SK-N-SH treated with all-trans-retinoic acid at 6 μM for 48 hours (cell line): ENCODE data around the gene CNTN6.

ENCODE experiments used
- ATAC-seq: fragments of 200-7000 bp; cut with Tn5 transposase; 3 replicates; pipeline ENCODE4 v1.9.1; 2020; ENCODE audit warnings: mild to moderate bottlenecking, moderate library complexity
- ARNTL ChIP-seq: fragments of 450-650 bp; formaldehyde crosslinking; IDR thresholded peaks from 2 replicates; pipeline ENCODE4 v1.5.0; 2020; ENCODE audit warnings: low read depth, mild to moderate bottlenecking, moderate library complexity, borderline replicate concordance
- BACH2 ChIP-seq: fragments of 250-450 bp; sonication (Bioruptor Pico); IDR thresholded peaks from 2 replicates; pipeline ENCODE4 v1.9.0; 2021; ENCODE audit warnings: mild to moderate bottlenecking, borderline replicate concordance
- CSDC2 ChIP-seq: fragments of 250-450 bp; sonication (Bioruptor Pico); IDR thresholded peaks from 2 replicates; pipeline ENCODE4 v1.5.0; 2020; ENCODE audit warnings: mild to moderate bottlenecking, moderate library complexity
- GLIS3 ChIP-seq: fragments of 250-450 bp; sonication (Bioruptor Pico); IDR thresholded peaks from 2 replicates; pipeline ENCODE4 v1.5.0; 2020; ENCODE audit warnings: mild to moderate bottlenecking, moderate library complexity
- ISL1 ChIP-seq: fragments of 250-450 bp; sonication (Bioruptor Pico); IDR thresholded peaks from 2 replicates; pipeline ENCODE4 v2.1.2; 2022; ENCODE audit warnings: mild to moderate bottlenecking, moderate library complexity
- OSR1 ChIP-seq: fragments of 250-450 bp; sonication (Bioruptor Pico); IDR thresholded peaks from 2 replicates; pipeline ENCODE4 v1.8.0; 2022; ENCODE audit warnings: moderate library complexity, mild to moderate bottlenecking, inconsistent platforms
- PPARA ChIP-seq: fragments of 250-450 bp; sonication (Bioruptor Pico); IDR thresholded peaks from 2 replicates; pipeline ENCODE4 v1.5.0; 2020; ENCODE audit warnings: mild to moderate bottlenecking, borderline replicate concordance
- TCF4 ChIP-seq: fragments of 250-450 bp; sonication (Bioruptor Pico); IDR thresholded peaks from 2 replicates; pipeline ENCODE4 v1.8.0; 2021; ENCODE audit warnings: mild to moderate bottlenecking, moderate library complexity, borderline replicate concordance
- TOX ChIP-seq: fragments of 250-450 bp; sonication (Bioruptor Pico); IDR thresholded peaks from 2 replicates; pipeline ENCODE4 v1.8.0; 2021; ENCODE audit warnings: mild to moderate bottlenecking, moderate library complexity, borderline replicate concordance
- TSHZ2 ChIP-seq: fragments of 250-450 bp; sonication (Bioruptor Pico); IDR thresholded peaks from 2 replicates; pipeline ENCODE4 v1.5.0; 2020; ENCODE audit warnings: mild to moderate bottlenecking, moderate library complexity
- ZFP3 ChIP-seq: fragments of 250-450 bp; sonication (Bioruptor Pico); IDR thresholded peaks from 2 replicates; pipeline ENCODE4 v1.5.0; 2020; ENCODE audit warnings: mild to moderate bottlenecking, moderate library complexity
- ZFP30 ChIP-seq: fragments of 450-650 bp; formaldehyde crosslinking; IDR thresholded peaks from 2 replicates; pipeline ENCODE4 v1.5.0; 2022; ENCODE audit warnings: mild to moderate bottlenecking, moderate library complexity
- ZNF565 ChIP-seq: fragments of 450-650 bp; formaldehyde crosslinking; conservative IDR thresholded peaks from 2 replicates; pipeline ENCODE4 v1.5.0; 2020; ENCODE audit warnings: low read depth, mild to moderate bottlenecking, moderate library complexity
- ZNF8 ChIP-seq: fragments of 450-650 bp; formaldehyde crosslinking; IDR thresholded peaks from 2 replicates; pipeline ENCODE4 v1.5.0; 2020; ENCODE audit warnings: mild to moderate bottlenecking, moderate library complexity
- TF ChIP-seq, protein P1 (sequence below): fragments of 250-450 bp; sonication (Bioruptor Pico); IDR thresholded peaks from 2 replicates; pipeline ENCODE4 v1.5.1; 2020; ENCODE audit warnings: low read depth, mild to moderate bottlenecking, moderate library complexity
- TF ChIP-seq, protein P2 (sequence below): fragments of 250-450 bp; sonication (Bioruptor Pico); IDR thresholded peaks from 2 replicates; pipeline ENCODE4 v1.8.0; 2021; ENCODE audit warnings: low read depth, mild to moderate bottlenecking, moderate library complexity, borderline replicate concordance
- TF ChIP-seq, protein P3 (sequence below): fragments of 250-450 bp; sonication (Bioruptor Pico); IDR thresholded peaks from 2 replicates; pipeline ENCODE4 v1.5.1; 2021; ENCODE audit warnings: mild to moderate bottlenecking, moderate library complexity
- TF ChIP-seq, protein P4 (sequence below): fragments of 250-450 bp; sonication (Bioruptor Pico); IDR thresholded peaks from 2 replicates; pipeline ENCODE4 v1.8.0; 2020; ENCODE audit warnings: mild to moderate bottlenecking, moderate library complexity, borderline replicate concordance

Gene CNTN6

DNA sequence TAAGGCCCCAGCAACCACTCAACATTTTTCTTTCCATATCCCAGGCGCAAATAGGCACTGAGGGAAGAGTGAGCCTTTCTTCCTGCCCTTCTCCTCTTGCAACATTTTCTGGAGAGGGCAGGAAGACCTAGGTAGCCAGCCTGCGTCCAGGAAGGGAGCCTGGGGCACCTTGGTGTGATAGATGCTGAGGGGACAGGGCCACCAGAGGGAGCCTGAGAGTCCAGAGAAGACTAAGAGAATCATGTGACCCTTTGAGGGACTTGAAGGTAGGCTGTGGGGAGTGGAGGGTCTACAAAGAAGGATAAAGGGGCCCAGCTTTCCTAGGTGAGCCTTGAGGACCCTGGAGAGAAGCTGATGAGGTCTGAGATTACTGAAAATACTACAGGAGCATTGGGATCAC is 346.6 kb downstream of the CNTN6 start:
- no peak for ATAC-seq
- TF ChIP-seq, protein P1, sequence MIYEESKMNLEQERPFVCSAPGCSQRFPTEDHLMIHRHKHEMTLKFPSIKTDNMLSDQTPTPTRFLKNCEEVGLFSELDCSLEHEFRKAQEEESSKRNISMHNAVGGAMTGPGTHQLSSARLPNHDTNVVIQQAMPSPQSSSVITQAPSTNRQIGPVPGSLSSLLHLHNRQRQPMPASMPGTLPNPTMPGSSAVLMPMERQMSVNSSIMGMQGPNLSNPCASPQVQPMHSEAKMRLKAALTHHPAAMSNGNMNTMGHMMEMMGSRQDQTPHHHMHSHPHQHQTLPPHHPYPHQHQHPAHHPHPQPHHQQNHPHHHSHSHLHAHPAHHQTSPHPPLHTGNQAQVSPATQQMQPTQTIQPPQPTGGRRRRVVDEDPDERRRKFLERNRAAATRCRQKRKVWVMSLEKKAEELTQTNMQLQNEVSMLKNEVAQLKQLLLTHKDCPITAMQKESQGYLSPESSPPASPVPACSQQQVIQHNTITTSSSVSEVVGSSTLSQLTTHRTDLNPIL (CRISPR knock-in tag) = no peak
- no peak for TF ChIP-seq TOX

DNA sequence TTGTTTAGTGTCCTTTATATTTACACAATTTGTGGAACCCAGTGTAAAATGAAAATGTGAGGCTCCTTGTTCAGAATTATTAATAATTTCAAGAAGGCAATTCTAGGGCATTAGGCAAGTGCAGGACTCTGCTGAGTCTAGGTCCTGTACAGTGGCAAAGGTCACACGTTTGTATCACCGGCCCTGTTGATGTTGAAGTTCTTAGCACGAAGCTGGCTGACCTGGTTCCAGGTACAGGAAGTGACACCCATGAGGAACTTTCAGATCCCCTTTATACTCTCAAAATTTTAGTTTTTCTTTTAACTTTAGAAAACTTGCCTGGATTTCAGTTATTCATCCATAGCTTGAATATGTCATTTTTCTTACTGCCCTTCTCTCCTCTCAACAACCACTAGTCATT is 349.4 kb downstream of the CNTN6 start:
- no peak for TF ChIP-seq TSHZ2 (CRISPR knock-in tag)
- no peak for TF ChIP-seq OSR1
- TF ChIP-seq, all 23 proteins: peak for 0

GRCh38 chr3:1444195-1444594 is 351.4 kb downstream of the CNTN6 start:
- TF ChIP-seq TSHZ2 (CRISPR knock-in tag) = no peak
- TF ChIP-seq ZFP30 (CRISPR knock-in tag) = no peak
- no peak for TF ChIP-seq OSR1
- no peak for TF ChIP-seq ZNF8
- TF ChIP-seq, protein P2, sequence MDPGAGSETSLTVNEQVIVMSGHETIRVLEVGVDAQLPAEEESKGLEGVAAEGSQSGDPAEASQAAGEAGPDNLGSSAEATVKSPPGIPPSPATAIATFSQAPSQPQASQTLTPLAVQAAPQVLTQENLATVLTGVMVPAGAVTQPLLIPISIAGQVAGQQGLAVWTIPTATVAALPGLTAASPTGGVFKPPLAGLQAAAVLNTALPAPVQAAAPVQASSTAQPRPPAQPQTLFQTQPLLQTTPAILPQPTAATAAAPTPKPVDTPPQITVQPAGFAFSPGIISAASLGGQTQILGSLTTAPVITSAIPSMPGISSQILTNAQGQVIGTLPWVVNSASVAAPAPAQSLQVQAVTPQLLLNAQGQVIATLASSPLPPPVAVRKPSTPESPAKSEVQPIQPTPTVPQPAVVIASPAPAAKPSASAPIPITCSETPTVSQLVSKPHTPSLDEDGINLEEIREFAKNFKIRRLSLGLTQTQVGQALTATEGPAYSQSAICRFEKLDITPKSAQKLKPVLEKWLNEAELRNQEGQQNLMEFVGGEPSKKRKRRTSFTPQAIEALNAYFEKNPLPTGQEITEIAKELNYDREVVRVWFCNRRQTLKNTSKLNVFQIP (CRISPR knock-in tag) = no peak
- no peak for TF ChIP-seq TOX
- TF ChIP-seq TCF4 (CRISPR knock-in tag) = no peak
- ATAC-seq = no peak

More for the DNA sequence above, 349.4 kb downstream of the CNTN6 start:
- ATAC-seq = no peak

DNA sequence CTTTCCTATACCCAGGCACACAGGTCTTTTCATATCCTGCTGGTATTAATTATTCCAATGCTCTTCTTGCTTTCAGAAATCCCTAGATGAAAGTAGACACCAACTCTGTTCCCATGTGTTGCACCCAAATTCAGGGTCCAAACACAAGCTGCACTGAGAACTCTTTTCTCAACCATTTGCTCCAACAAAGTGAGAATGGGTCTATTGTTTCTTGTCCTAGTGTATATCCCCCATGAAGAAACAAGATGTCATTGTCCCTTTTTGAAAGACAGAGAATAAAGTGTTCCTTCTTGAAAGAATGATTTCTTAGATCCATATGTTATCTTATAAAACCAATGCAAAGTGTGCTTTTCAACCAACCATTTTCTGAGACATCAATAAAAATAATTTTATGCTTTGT is 353.7 kb downstream of the CNTN6 start:
- no peak for ATAC-seq
- TF ChIP-seq GLIS3 = no peak
- TF ChIP-seq, protein P2 (CRISPR knock-in tag) = no peak
- TF ChIP-seq CSDC2 (CRISPR knock-in tag) = no peak
- no peak for TF ChIP-seq PPARA (CRISPR knock-in tag)
- no peak for TF ChIP-seq OSR1
- no peak for TF ChIP-seq ZFP30 (CRISPR knock-in tag)
- no peak for TF ChIP-seq ARNTL (CRISPR knock-in tag)
- TF ChIP-seq, protein P3, sequence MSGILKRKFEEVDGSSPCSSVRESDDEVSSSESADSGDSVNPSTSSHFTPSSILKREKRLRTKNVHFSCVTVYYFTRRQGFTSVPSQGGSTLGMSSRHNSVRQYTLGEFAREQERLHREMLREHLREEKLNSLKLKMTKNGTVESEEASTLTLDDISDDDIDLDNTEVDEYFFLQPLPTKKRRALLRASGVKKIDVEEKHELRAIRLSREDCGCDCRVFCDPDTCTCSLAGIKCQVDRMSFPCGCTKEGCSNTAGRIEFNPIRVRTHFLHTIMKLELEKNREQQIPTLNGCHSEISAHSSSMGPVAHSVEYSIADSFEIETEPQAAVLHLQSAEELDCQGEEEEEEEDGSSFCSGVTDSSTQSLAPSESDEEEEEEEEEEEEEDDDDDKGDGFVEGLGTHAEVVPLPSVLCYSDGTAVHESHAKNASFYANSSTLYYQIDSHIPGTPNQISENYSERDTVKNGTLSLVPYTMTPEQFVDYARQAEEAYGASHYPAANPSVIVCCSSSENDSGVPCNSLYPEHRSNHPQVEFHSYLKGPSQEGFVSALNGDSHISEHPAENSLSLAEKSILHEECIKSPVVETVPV (CRISPR knock-in tag) = no peak
- TF ChIP-seq, protein P4, sequence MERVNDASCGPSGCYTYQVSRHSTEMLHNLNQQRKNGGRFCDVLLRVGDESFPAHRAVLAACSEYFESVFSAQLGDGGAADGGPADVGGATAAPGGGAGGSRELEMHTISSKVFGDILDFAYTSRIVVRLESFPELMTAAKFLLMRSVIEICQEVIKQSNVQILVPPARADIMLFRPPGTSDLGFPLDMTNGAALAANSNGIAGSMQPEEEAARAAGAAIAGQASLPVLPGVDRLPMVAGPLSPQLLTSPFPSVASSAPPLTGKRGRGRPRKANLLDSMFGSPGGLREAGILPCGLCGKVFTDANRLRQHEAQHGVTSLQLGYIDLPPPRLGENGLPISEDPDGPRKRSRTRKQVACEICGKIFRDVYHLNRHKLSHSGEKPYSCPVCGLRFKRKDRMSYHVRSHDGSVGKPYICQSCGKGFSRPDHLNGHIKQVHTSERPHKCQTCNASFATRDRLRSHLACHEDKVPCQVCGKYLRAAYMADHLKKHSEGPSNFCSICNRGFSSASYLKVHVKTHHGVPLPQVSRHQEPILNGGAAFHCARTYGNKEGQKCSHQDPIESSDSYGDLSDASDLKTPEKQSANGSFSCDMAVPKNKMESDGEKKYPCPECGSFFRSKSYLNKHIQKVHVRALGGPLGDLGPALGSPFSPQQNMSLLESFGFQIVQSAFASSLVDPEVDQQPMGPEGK (CRISPR knock-in tag) = no peak
- TF ChIP-seq BACH2 (CRISPR knock-in tag) = no peak
- TF ChIP-seq ZFP3 (CRISPR knock-in tag) = no peak
- TF ChIP-seq, protein P1 (CRISPR knock-in tag) = no peak
- TF ChIP-seq ISL1 (CRISPR knock-in tag) = no peak
- TF ChIP-seq TCF4 (CRISPR knock-in tag) = no peak
- TF ChIP-seq ZNF565 (CRISPR knock-in tag) = no peak
